Measurements from ENCODE around the gene NPC1. TPM values are rescaled to one million over a fixed set of nuclear protein-coding genes. Genes with fewer than 3 reads are reported as not detected.

NPC1 gene
- total RNA-seq, 1 experiment from 2014 or later: 32.8 TPM

GRCh38 chr18:23487738-23488570 is 98.4 kb downstream of the NPC1 start:
- peak; percentile 11 for DNase-seq (ENCODE audit: low spot score)

- no peak for DNase-seq (ENCODE audit: low spot score)
These were observed 100.9 kb downstream of the NPC1 start for GRCh38 chr18:23485386-23485785.

- DNase-seq (ENCODE audit: low spot score): no peak
These were observed 101.6 kb downstream of the NPC1 start for GRCh38 chr18:23484561-23485182.

Other genes with a start within 250 kb of the NPC1 start
- 25.6 and 34.9 TPM in 2 replicates for gene RIOK3, start 133.2 kb downstream of the NPC1 start, total RNA-seq (2014; rRNA removed; shearing (Covaris generic))
- 32.1 and 32.6 TPM in 2 replicates for gene RMC1, start 83.0 kb downstream of the NPC1 start, total RNA-seq (2014; rRNA removed; shearing (Covaris generic))
- gene ANKRD29, start 76.4 kb upstream of the NPC1 start, total RNA-seq (2014; rRNA removed; shearing (Covaris generic)): 8.4 and 8.9 TPM in 2 replicates
- gene LAMA3, start 102.9 kb upstream of the NPC1 start, total RNA-seq (2014; rRNA removed; shearing (Covaris generic)): 1.6 and 2.8 TPM in 2 replicates